Inflammatory macrophage (primary cell): ENCODE data around the gene KL.

Source experiments
- DNase-seq, 2 donors: peaks; one replicate each; pipeline ENCODE4 v3.0.0-alpha.2; 2020 to 2022

KL gene

GRCh38 chr13:33114146-33114545 lies 97.9 kb downstream of the KL start:
- DNase-seq = no peak

- no peak for DNase-seq
Observed at GRCh38 chr13:33115274-33115673, 99.1 kb downstream of the KL start.
